Measurements from ENCODE around the gene POMT2.
"Not testable (repeated sequence)": the region's sequence is repeated elsewhere in the genome, so short reads cannot be mapped to it uniquely, and the experiment has no call there.

POMT2 gene

DNA sequence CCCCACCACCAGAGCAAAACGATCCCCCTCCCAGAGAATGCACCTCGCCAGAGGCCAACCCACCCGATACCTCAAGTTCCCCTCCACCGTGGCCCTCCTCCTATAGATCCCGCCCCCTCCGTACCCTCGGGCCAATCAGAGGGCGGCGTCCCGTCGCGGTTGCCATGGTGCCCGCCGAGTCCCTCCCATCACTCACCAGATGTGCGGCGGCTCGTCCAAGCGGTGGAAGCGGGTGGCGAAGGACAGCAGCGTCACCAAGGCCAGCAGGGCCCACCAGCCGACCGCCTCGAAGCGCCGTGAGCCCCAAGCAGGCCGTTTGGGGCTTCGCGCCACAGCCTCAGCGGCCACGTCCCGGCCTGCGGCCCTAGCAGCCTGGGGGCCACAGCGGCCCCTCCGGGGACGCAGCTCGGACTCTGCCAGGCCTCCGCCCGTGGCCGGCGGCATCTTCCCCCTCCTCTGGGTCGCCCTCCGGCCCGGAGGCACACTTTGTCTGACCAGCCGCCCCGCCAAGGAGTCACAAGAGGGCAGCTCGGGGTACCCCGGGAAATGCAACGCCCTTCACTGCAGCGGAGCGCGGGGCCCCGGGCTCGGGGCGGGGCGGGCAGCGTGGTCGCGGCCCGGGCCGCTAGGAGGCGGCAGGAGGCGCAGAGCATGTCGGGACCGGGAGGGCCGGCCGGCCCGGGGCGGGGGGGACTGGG lies at the start of gene POMT2:
POMT2 (minus strand) TSS at position 646 of the 698 bp plus-strand sequence; CDS start at position 444, 202 bp downstream.
- peak; percentile 92 for DNase-seq

GRCh38 chr14:77369285-77369684 lies 48.6 kb upstream of the POMT2 start:
- DNase-seq = no peak

DNA sequence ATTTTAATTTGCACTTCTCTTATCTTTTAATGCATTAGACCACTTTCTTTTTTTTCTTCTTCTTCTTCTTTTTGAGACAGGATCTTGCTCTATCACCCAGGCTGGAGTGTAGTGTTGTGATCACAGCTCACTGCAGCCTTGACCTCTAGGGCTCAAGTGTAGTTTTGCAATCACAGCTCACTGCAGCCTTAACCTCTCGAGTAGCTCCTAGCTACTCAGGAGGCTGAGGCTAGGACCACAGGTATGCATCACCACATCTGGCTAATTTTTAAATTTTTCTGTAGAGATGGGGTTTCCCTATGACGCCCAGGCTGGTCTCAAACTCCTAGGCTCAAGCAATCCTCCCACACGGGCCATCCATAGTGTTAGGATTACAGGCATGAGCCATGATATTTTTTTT lies 43.5 kb upstream of the POMT2 start:
- DNase-seq = no peak

- DNase-seq = no peak
These were observed 38.9 kb upstream of the POMT2 start for GRCh38 chr14:77359626-77360025.

GRCh38 chr14:77356899-77357298 lies 36.2 kb upstream of the POMT2 start:
- no peak for DNase-seq

DNA sequence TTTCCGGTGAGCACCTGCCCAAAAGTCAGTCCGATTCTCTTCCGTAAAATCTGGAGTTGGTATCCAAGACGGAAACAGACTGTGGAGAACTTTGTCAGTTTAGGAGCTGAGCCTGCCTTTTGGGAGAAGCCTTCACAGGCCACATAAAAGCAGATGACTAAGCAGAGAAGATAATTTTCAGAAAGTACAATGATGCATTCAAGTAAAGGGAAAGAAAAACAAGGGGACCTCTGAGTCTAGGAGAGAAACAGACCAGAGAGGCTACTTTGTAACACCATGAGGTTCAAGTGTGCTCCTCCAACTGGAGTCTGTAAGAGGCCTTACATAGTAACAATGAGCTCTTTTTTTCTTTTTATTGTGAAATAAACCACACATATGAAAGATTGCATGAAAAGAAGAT lies 35.1 kb upstream of the POMT2 start:
- DNase-seq = no peak

- no peak for DNase-seq
These were observed 32.9 kb upstream of the POMT2 start for GRCh38 chr14:77353469-77354141.

- no peak for DNase-seq
These were observed 27.1 kb upstream of the POMT2 start for GRCh38 chr14:77347751-77348150.

DNA sequence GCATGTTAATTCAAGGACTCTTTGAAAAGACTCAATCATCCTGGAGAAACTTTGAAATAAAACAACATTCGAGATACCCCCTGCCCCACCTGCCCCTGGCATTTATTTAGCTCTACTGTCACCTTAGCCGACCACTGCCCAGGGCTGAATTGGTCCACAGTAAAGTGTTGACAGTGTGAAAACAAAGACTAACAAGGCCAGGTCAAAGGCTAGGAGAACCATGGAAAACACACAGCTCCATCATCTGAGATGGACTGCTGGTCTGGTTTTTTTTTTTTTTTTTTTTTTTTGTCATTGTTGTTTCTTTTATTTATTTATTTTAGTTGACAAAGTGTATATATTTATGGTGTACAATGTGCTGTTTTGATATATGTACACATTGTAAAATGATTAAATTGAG lies 25.8 kb upstream of the POMT2 start:
- no peak for DNase-seq

GRCh38 chr14:77344377-77344996 lies 23.8 kb upstream of the POMT2 start:
- DNase-seq = no peak

DNA sequence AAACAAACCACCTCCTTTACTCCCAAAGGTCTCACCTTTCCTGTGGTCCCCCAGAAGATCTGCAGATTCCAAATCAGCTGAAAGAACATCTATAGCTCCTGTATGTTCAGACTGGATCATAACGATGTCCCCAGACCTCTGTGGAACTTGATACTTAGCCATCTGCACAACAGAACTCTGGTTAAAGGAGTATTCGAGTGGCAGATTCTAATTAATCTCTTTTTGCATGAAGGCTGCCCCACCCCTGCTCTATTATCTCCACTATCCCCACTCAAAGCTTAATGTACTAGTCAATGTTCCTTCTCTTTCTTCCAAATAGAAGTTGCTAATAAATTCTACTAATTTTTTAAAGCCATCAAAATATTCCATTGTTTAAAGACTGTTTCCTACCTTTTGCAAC lies 23.0 kb upstream of the POMT2 start:
- DNase-seq = no peak

GRCh38 chr14:77342726-77343397 lies 22.2 kb upstream of the POMT2 start:
- no peak for DNase-seq

- no peak for DNase-seq
These were observed 19.7 kb upstream of the POMT2 start for GRCh38 chr14:77340389-77340788.

DNA sequence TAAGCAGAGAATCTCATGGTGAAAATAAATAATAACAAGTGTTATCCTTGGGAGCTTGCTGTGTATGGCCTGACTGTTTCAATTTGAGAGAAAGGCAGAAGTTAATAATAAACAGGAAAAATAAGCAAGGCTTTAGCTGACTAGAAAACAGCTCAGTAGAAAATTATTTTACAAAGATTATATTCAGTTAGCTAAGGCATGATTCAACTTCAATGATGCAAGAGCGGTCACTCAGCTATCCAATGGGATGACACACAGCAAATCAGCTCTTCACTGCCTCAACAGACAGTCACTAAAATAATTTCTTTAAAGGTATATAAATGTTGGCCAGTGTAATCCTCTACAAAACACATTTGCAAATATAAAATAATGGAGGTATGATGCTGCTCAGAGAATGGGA lies 18.7 kb upstream of the POMT2 start:
- no peak for DNase-seq

- no peak for DNase-seq
These were observed 17.6 kb upstream of the POMT2 start for GRCh38 chr14:77338302-77338701.

- no peak for DNase-seq
These were observed 17.2 kb upstream of the POMT2 start for GRCh38 chr14:77337880-77338279.

- DNase-seq = not testable (repeated sequence)
These were observed 16.6 kb upstream of the POMT2 start for GRCh38 chr14:77337255-77337654.

GRCh38 chr14:77335576-77335975 lies 14.9 kb upstream of the POMT2 start:
- DNase-seq = no peak

DNA sequence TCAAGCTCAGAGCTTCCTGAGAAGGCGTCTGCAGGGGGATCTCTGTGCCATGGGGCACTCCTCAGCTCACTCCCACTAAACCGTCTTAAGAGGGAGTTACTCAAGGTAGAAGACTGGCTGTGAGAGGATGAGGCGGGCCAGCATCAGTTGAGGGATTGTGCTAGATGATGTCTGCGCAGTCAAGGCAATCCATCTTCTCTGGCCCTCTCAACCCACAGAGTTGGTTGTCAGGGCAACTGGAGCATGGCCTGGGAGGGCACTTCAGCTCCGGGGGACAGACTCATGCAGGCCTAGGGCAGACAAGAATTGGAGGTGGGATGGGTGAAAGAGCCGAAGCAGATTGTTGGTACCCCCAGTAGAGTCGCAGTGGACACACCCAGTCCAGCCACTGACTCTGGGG lies 9.2 kb upstream of the POMT2 start:
- no peak for DNase-seq

DNA sequence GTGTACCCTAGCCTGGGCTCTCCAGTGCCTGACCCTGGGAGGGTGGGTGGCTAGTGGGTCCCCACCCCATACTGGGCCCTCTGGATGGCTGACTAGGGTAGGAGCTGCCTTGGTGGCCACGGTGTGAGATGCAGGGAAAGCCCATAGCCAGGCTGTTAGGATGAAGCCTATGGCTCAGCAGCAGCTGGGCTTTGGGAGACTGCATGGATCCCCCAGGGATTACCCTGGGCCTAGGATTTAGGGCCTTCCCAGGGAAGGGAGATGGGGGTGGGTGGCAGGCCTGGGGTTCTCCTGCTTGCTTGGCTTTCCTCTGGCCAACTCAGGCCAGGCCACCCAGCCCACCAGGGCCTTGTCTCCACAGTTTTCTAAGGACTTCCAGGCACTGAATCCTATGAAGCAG lies 6.4 kb upstream of the POMT2 start:
- DNase-seq = no peak

DNA sequence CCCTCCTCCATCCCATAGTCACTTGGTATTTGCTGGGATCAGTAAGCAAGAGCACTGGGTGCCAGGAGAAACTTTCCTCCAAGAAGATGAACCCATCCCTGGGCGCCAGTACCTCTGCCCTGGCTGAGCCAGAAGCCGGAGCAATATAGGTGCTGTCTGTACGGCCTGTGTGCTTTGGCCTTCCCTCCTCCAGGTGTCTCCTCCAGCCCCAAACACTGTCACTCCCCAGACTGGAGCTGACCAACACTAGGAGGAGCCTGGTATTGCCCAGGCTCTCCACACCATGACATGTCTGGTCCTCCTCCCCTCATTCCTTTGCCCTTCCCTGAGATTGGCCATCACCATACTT lies 5.0 kb upstream of the POMT2 start:
- DNase-seq = no peak

GRCh38 chr14:77324816-77325745 lies 4.4 kb upstream of the POMT2 start:
- no peak for DNase-seq

DNA sequence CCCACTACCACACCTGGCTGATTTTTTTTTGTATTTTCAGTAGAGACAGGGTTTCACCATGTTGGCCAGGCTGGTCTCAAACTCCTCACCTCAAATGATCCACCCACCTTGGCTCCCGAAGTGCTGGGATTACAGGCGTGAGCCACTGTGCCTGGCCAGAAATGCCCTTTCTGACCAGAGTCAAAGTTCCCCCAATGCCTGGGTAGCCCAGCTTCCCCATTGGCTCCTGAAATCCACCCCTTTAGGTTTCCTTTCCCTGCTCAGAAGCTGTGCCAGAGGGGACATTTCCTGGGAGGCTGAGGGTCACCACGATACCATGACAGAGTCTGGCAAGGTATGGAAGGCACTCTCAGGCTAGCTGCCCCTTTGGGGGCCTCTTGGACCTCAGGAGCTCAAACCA lies 3.6 kb upstream of the POMT2 start:
- no peak for DNase-seq

All from activated gamma-delta T cell treated with Interleukin-2 at 50 U/mL for 16 hours (primary cell).